Lung (tissue), 12 donors: ENCODE measurements around the gene MAL. TPM values are rescaled to one million over a fixed set of nuclear protein-coding genes. Genes with fewer than 3 reads are reported as not detected.

Experiments
- ATAC-seq: fragments of 200-7000 bp; cut with Tn5 transposase; one replicate; pipeline ENCODE4 v1.9.1; 2020; ENCODE audit warnings: moderate number of reproducible peaks; ENCODE audit not compliant: insufficient read depth, low FRiP score
- DNase-seq, 3 donors: peaks; one replicate each; pipeline ENCODE4 v3.0.0-alpha.2; 2013 to 2017
- H3K27ac ChIP-seq, 2 donors: one replicate each; pipeline ENCODE4 v1.5.1; 2013; ENCODE audit warnings: mild to moderate bottlenecking in 2 of 2, moderate library complexity in 2 of 2, control low read depth in 1 of 2, inconsistent platforms in 1 of 2, low read depth in 1 of 2, low read length in 1 of 2
- H3K27me3 ChIP-seq, 3 donors: one replicate each; pipeline ENCODE4 v1.5.1; 2013; ENCODE audit warnings: low read length in 2 of 3; ENCODE audit not compliant: control insufficient read depth in 3 of 3, insufficient read depth in 3 of 3
- H3K36me3 ChIP-seq, 4 donors: one replicate each; pipeline ENCODE4 v1.5.1; 2013; ENCODE audit warnings: low read length in 4 of 4, mild to moderate bottlenecking in 1 of 4, moderate library complexity in 1 of 4; ENCODE audit not compliant: control insufficient read depth in 4 of 4, insufficient read depth in 4 of 4
- H3K4me1 ChIP-seq, 5 donors: one replicate each; pipeline ENCODE4 v1.5.1; 2013; ENCODE audit warnings: low read length in 5 of 5, mild to moderate bottlenecking in 2 of 5, moderate library complexity in 1 of 5; ENCODE audit not compliant: control insufficient read depth in 5 of 5, insufficient read depth in 5 of 5
- H3K4me3 ChIP-seq: one replicate; pipeline ENCODE4 v1.5.1; 2013; ENCODE audit warnings: mild to moderate bottlenecking, control low read depth, moderate library complexity
- H3K9ac ChIP-seq, 2 donors: one replicate each; pipeline ENCODE4 v1.5.1; 2013; ENCODE audit warnings: low read length in 2 of 2, control low read depth in 1 of 2; ENCODE audit not compliant: insufficient read depth in 1 of 2
- H3K9me3 ChIP-seq, 4 donors: one replicate each; pipeline ENCODE4 v1.5.1; 2013; ENCODE audit warnings: low read length in 3 of 4, mild to moderate bottlenecking in 1 of 4, moderate library complexity in 1 of 4; ENCODE audit not compliant: control insufficient read depth in 4 of 4, insufficient read depth in 3 of 4
- CTCF ChIP-seq: IDR thresholded peaks from 2 replicates; pipeline ENCODE4 v1.5.1; 2012; ENCODE audit warnings: mild to moderate bottlenecking; ENCODE audit errors: control extremely low read depth, extremely low read depth
- WGBS, 2 donors: extraction: QIAGEN DNeasy Blood & Tissue Kit; methylation state at CpG; one replicate each; pipeline ENCODE4 v1.1.7; 2013; 5-methylcytosine and 5-hydroxymethylcytosine counted together
- polyA plus RNA-seq, 2 donors: library from polyadenylated mRNA; stranded (reverse); fragments of 200-250 nt; gene quantifications; one replicate each; pipeline ENCODE4 v1.2.1, GENCODE V29; 2013
- total RNA-seq, 2 donors: library from RNA; depleted of rRNA in 1 of 2; stranded (reverse); fragments of >200 nt in 1 of 2; gene quantifications; one replicate each; pipeline ENCODE4 v1.2.1, GENCODE V29; 2014 to 2021
- donor health status: control.
- donor health status: control.
- donor health status: Bipolar disorder and iron deficiency.
- donor health status: healthy.
- donor health status: DM: yes; HTN: yes; CAD: no.

The MAL gene
- total and polyA plus RNA-seq, 4 donors = 1.3 to 19.0 (median 10.5) TPM

- H3K36me3 ChIP-seq = no peaks in the 10 kb centered on the region
- H3K4me1 ChIP-seq = peaks cover 0 to 17% (median 0%) of the 10 kb centered on the region in 5 donors
- 72 to 87% methylated on average over 9 of the region's 9 CpGs for WGBS, 2 donors
- peaks cover 4 to 16% (median 6%) of the 10 kb centered on the region in 3 donors for H3K27me3 ChIP-seq
- no peak overlapping the region for H3K27ac ChIP-seq
- H3K4me3 ChIP-seq = no peak overlapping the region
- DNase-seq (no peak), ATAC-seq (no peak)
- peaks cover 0 to 3% (median 0%) of the 10 kb centered on the region in 4 donors for H3K9me3 ChIP-seq
- H3K9ac ChIP-seq = no peak overlapping the region
- no peak for TF ChIP-seq CTCF
Measured at GRCh38 chr2:95020275-95021022, 5.1 kb upstream of the MAL start.

- no peak overlapping the region for H3K4me3 ChIP-seq
- DNase-seq (no peak), ATAC-seq (no peak)
- no peak for TF ChIP-seq CTCF
- no peak overlapping the region for H3K27ac ChIP-seq
- peaks cover 4 to 21% (median 11%) of the 10 kb centered on the region in 3 donors for H3K27me3 ChIP-seq
- no peaks in the 10 kb centered on the region for H3K36me3 ChIP-seq
- H3K9ac ChIP-seq = no peak overlapping the region
- WGBS, 2 donors = 82 to 85% methylated on average over 5 of the region's 5 CpGs
- H3K9me3 ChIP-seq = peaks cover 0 to 3% (median 0%) of the 10 kb centered on the region in 4 donors
- H3K4me1 ChIP-seq = peaks cover 0 to 22% (median 4%) of the 10 kb centered on the region in 5 donors
Measured at GRCh38 chr2:95021023-95021416, 4.5 kb upstream of the MAL start.

GRCh38 chr2:95021847-95022246 is 3.7 kb upstream of the MAL start:
- no peaks in the 10 kb centered on the region for H3K36me3 ChIP-seq
- no peak overlapping the region for H3K27ac ChIP-seq
- peaks cover 0 to 27% (median 4%) of the 10 kb centered on the region in 5 donors for H3K4me1 ChIP-seq
- H3K9me3 ChIP-seq = peaks cover 0 to 3% (median 0%) of the 10 kb centered on the region in 4 donors
- H3K27me3 ChIP-seq = peaks cover 4 to 28% (median 15%) of the 10 kb centered on the region in 3 donors
- WGBS, 2 donors = 73 to 75% methylated on average over 4 of the region's 4 CpGs
- TF ChIP-seq CTCF = no peak
- no peak for ATAC-seq
- DNase-seq = no peak
- no peak overlapping the region for H3K9ac ChIP-seq
- no peak overlapping the region for H3K4me3 ChIP-seq
